ENCODE data around the gene TMEM131L.

Gene TMEM131L

GRCh38 chr4:153537493-153537960 is 71.4 kb downstream of the TMEM131L start:
- no peak for DNase-seq (ENCODE audit: extremely low read depth, insufficient read length)
- TF ChIP-seq CTCF (IDR thresholded peaks at IDR 0.05; ENCODE audit: insufficient read depth, low read length, poor library complexity, severe bottlenecking): no peak
- no peaks in the 10 kb centered on the region for H3K27me3 ChIP-seq (replicated peaks; ENCODE audit: control insufficient read depth, insufficient read depth, low read length)
- H3K36me3 ChIP-seq (ENCODE audit: control insufficient read depth, insufficient read depth, low read length): peaks cover 15% of the 10 kb centered on the region
- no peak overlapping the region for H3K4me3 ChIP-seq (replicated peaks; ENCODE audit: low read depth, low read length)

GRCh38 chr4:153538487-153539357 is 72.6 kb downstream of the TMEM131L start:
- DNase-seq (ENCODE audit: extremely low read depth, insufficient read length): no peak
- Histone ChIP-seq H3K4me3 (replicated peaks; ENCODE audit: low read depth, low read length) (no peak overlapping the region), H3K36me3 (ENCODE audit: control insufficient read depth, insufficient read depth, low read length) (peaks cover 15% of the 10 kb centered on the region), H3K27me3 (replicated peaks; ENCODE audit: control insufficient read depth, insufficient read depth, low read length) (no peaks in the 10 kb centered on the region)
- TF ChIP-seq CTCF (IDR thresholded peaks at IDR 0.05; ENCODE audit: insufficient read depth, low read length, poor library complexity, severe bottlenecking): no peak

GRCh38 chr4:153539422-153539821 is 73.3 kb downstream of the TMEM131L start:
- no peak overlapping the region for H3K4me3 ChIP-seq (replicated peaks; ENCODE audit: low read depth, low read length)
- no peak for DNase-seq (ENCODE audit: extremely low read depth, insufficient read length)

GRCh38 chr4:153541456-153542096 is 75.4 kb downstream of the TMEM131L start:
- H3K4me3 ChIP-seq (replicated peaks; ENCODE audit: low read depth, low read length): no peak overlapping the region
- no peak for DNase-seq (ENCODE audit: extremely low read depth, insufficient read length)
- no peaks in the 10 kb centered on the region for H3K27me3 ChIP-seq (replicated peaks; ENCODE audit: control insufficient read depth, insufficient read depth, low read length)
- no peak for TF ChIP-seq CTCF (IDR thresholded peaks at IDR 0.05; ENCODE audit: insufficient read depth, low read length, poor library complexity, severe bottlenecking)
- H3K36me3 ChIP-seq (ENCODE audit: control insufficient read depth, insufficient read depth, low read length): peaks cover 17% of the 10 kb centered on the region

More at GRCh38 chr4:153539422-153539821, 73.3 kb downstream of the TMEM131L start:
- Histone ChIP-seq H3K27me3 (replicated peaks; ENCODE audit: control insufficient read depth, insufficient read depth, low read length) (no peaks in the 10 kb centered on the region), H3K36me3 (ENCODE audit: control insufficient read depth, insufficient read depth, low read length) (peaks cover 18% of the 10 kb centered on the region)
- no peak for TF ChIP-seq CTCF (IDR thresholded peaks at IDR 0.05; ENCODE audit: insufficient read depth, low read length, poor library complexity, severe bottlenecking)

GRCh38 chr4:153542131-153542530 is 76.0 kb downstream of the TMEM131L start:
- Histone ChIP-seq H3K27me3 (replicated peaks; ENCODE audit: control insufficient read depth, insufficient read depth, low read length) (no peaks in the 10 kb centered on the region), H3K36me3 (ENCODE audit: control insufficient read depth, insufficient read depth, low read length) (peaks cover 17% of the 10 kb centered on the region), H3K4me3 (replicated peaks; ENCODE audit: low read depth, low read length) (no peak overlapping the region)
- TF ChIP-seq CTCF (IDR thresholded peaks at IDR 0.05; ENCODE audit: insufficient read depth, low read length, poor library complexity, severe bottlenecking): no peak
- DNase-seq (ENCODE audit: extremely low read depth, insufficient read length): no peak
